Natural killer cell treated with Interleukin-12 subunit alpha and Interleukin-12 subunit beta and Interleukin-15 and Interleukin-18, amount 100 ng/mL, for 72 hours (primary cell): ENCODE data around the gene GTF2H1. TPM values are rescaled to one million over a fixed set of nuclear protein-coding genes. Genes with fewer than 3 reads are reported as not detected.

Experiments
- ATAC-seq, 2 donors: fragments of 150-1000 bp; cut with Tn5 transposase in 1 of 2; sonication (Bioruptor Pico), chemical (Tn5 transposase) in 1 of 2; 2 replicates each; pipeline ENCODE4 v1.10.0; 2021
- DNase-seq: peaks from one replicate; pipeline ENCODE4 v3.0.0; 2022; ENCODE audit warnings: low spot score
- H3K27ac Mint-ChIP-seq, 2 donors: 1 replicate in 1 of 2; 2 replicates in 1 of 2; pipeline ENCODE4 v1.8.0; 2022; ENCODE audit warnings: mixed read lengths in 2 of 2, mild to moderate bottlenecking in 1 of 2, moderate library complexity in 1 of 2
- H3K27me3 Mint-ChIP-seq, 2 donors: 1 replicate in 1 of 2; 2 replicates in 1 of 2; pipeline ENCODE4 v1.8.0; 2022; ENCODE audit warnings: mixed read lengths in 2 of 2
- H3K36me3 Mint-ChIP-seq: one replicate; pipeline ENCODE4 v1.8.0; 2022; ENCODE audit warnings: mixed read lengths
- H3K4me1 Mint-ChIP-seq, 2 donors: 1 replicate in 1 of 2; 2 replicates in 1 of 2; pipeline ENCODE4 v1.8.0; 2022; ENCODE audit warnings: low read depth in 2 of 2, mixed read lengths in 2 of 2, mild to moderate bottlenecking in 1 of 2
- H3K4me3 Mint-ChIP-seq: one replicate; pipeline ENCODE4 v1.8.0; 2022; ENCODE audit warnings: mixed read lengths
- H3K9me3 Mint-ChIP-seq: 2 replicates; pipeline ENCODE4 v1.8.0; 2022; ENCODE audit warnings: mixed read lengths
- total RNA-seq, 2 donors: library from RNA; stranded (reverse); gene quantifications; one replicate each; pipeline ENCODE4 v1.2.3, GENCODE V29; 2022

Gene GTF2H1
- total RNA-seq, 2 donors from 2014 or later: 46.8 to 50.0 TPM

GRCh38 chr11:18371279-18371678 is 48.9 kb downstream of the GTF2H1 start:
- Mint-ChIP-seq H3K4me1 (peaks cover 0 to 3% of the 10 kb centered on the region in 2 donors), H3K9me3 (no peaks in the 10 kb centered on the region), H3K27me3 (no peaks in the 10 kb centered on the region), H3K4me3 (no peak overlapping the region), H3K27ac (peak overlapping the region in 1 of 2 donors; percentile 33), H3K36me3 (peaks cover 2% of the 10 kb centered on the region)
- ATAC-seq (no peak), DNase-seq (no peak)

- DNase-seq: no peak
- Mint-ChIP-seq H3K4me3 (no peak overlapping the region), H3K36me3 (no peaks in the 10 kb centered on the region), H3K27me3 (no peaks in the 10 kb centered on the region), H3K4me1 (peaks cover 0 to 3% of the 10 kb centered on the region in 2 donors), H3K9me3 (no peaks in the 10 kb centered on the region), H3K27ac (no peak overlapping the region)
- ATAC-seq: no peak
Measured at GRCh38 chr11:18372201-18372600, 49.8 kb downstream of the GTF2H1 start.

- H3K4me3 Mint-ChIP-seq: no peak overlapping the region
- H3K4me1 Mint-ChIP-seq: no peaks in the 10 kb centered on the region
- DNase-seq (no peak), ATAC-seq (no peak)
- H3K27me3 Mint-ChIP-seq: no peaks in the 10 kb centered on the region
- no peaks in the 10 kb centered on the region for H3K36me3 Mint-ChIP-seq
- H3K9me3 Mint-ChIP-seq: no peaks in the 10 kb centered on the region
- H3K27ac Mint-ChIP-seq: no peak overlapping the region
Measured at GRCh38 chr11:18374956-18375355, 52.6 kb downstream of the GTF2H1 start.

- H3K27ac Mint-ChIP-seq: no peak overlapping the region
- ATAC-seq (no peak), DNase-seq (no peak)
- no peaks in the 10 kb centered on the region for H3K9me3 Mint-ChIP-seq
- no peak overlapping the region for H3K4me3 Mint-ChIP-seq
- no peaks in the 10 kb centered on the region for H3K4me1 Mint-ChIP-seq
- H3K27me3 Mint-ChIP-seq: no peaks in the 10 kb centered on the region
- H3K36me3 Mint-ChIP-seq: no peaks in the 10 kb centered on the region
Measured at GRCh38 chr11:18375941-18376340, 53.6 kb downstream of the GTF2H1 start.

GRCh38 chr11:18379201-18379600 is 56.8 kb downstream of the GTF2H1 start:
- Mint-ChIP-seq H3K27ac (peak overlapping the region in 1 of 2 donors; percentile 56), H3K4me3 (no peak overlapping the region), H3K4me1 (peaks cover 12 to 14% of the 10 kb centered on the region in 2 donors), H3K27me3 (no peaks in the 10 kb centered on the region), H3K9me3 (no peaks in the 10 kb centered on the region), H3K36me3 (no peaks in the 10 kb centered on the region)
- DNase-seq (no peak), ATAC-seq (no peak)

- Mint-ChIP-seq H3K36me3 (no peaks in the 10 kb centered on the region), H3K27ac (peak overlapping the region; percentile 95 to 99), H3K27me3 (no peaks in the 10 kb centered on the region), H3K9me3 (no peaks in the 10 kb centered on the region), H3K4me1 (peaks cover 12 to 19% of the 10 kb centered on the region in 2 donors), H3K4me3 (peak overlapping the region; percentile 68)
- peak; percentile 94 to 96 for ATAC-seq
- peak; percentile 83 for DNase-seq
Measured at GRCh38 chr11:18383388-18384156, 61.2 kb downstream of the GTF2H1 start.

GRCh38 chr11:18384157-18384641 is 61.8 kb downstream of the GTF2H1 start:
- no peaks in the 10 kb centered on the region for H3K36me3 Mint-ChIP-seq

GRCh38 chr11:18390088-18390487 is 67.7 kb downstream of the GTF2H1 start:
- no peak for DNase-seq
- Mint-ChIP-seq H3K27ac (no peak overlapping the region), H3K4me1 (peaks cover 6 to 12% of the 10 kb centered on the region in 2 donors), H3K9me3 (no peaks in the 10 kb centered on the region), H3K36me3 (no peaks in the 10 kb centered on the region), H3K27me3 (no peaks in the 10 kb centered on the region), H3K4me3 (no peak overlapping the region)
- ATAC-seq: no peak

More at GRCh38 chr11:18384157-18384641, 61.8 kb downstream of the GTF2H1 start:
- H3K4me1 Mint-ChIP-seq: peaks cover 12 to 19% of the 10 kb centered on the region in 2 donors
- DNase-seq (no peak), ATAC-seq (peak; percentile 53 to 58)
- H3K9me3 Mint-ChIP-seq: no peaks in the 10 kb centered on the region
- no peaks in the 10 kb centered on the region for H3K27me3 Mint-ChIP-seq
- peak overlapping the region; percentile 68 for H3K4me3 Mint-ChIP-seq
- peak overlapping the region; percentile 95 to 99 for H3K27ac Mint-ChIP-seq

- peak overlapping the region; percentile 48 for H3K4me3 Mint-ChIP-seq
- H3K27me3 Mint-ChIP-seq: no peaks in the 10 kb centered on the region
- H3K27ac Mint-ChIP-seq: peak overlapping the region; percentile 83 to 98
- H3K9me3 Mint-ChIP-seq: no peaks in the 10 kb centered on the region
- DNase-seq: no peak
- peaks cover 16 to 26% of the 10 kb centered on the region in 2 donors for H3K4me1 Mint-ChIP-seq
- H3K36me3 Mint-ChIP-seq: peaks cover 7% of the 10 kb centered on the region
- no peak for ATAC-seq
Measured at GRCh38 chr11:18392434-18393321, 70.3 kb downstream of the GTF2H1 start.

GRCh38 chr11:18393581-18394274 is 71.4 kb downstream of the GTF2H1 start:
- H3K9me3 Mint-ChIP-seq: no peaks in the 10 kb centered on the region
- peaks cover 13% of the 10 kb centered on the region for H3K36me3 Mint-ChIP-seq
- peaks cover 21 to 31% of the 10 kb centered on the region in 2 donors for H3K4me1 Mint-ChIP-seq
- peak overlapping the region; percentile 98 for H3K27ac Mint-ChIP-seq
- no peaks in the 10 kb centered on the region for H3K27me3 Mint-ChIP-seq
- peak overlapping the region; percentile 89 for H3K4me3 Mint-ChIP-seq
- ATAC-seq (no peak), DNase-seq (no peak)

GRCh38 chr11:18394275-18394927 is 72.0 kb downstream of the GTF2H1 start, which contains the start of gene LDHA:
TSS of gene LDHA (plus strand) at chr11:18394563. CDS start at chr11:18396843, 2,280 bp downstream.
- H3K27ac Mint-ChIP-seq: peak within 1 kb of the TSS; percentile 98
- peaks cover 17% of the 10 kb centered on the region for H3K36me3 Mint-ChIP-seq
- no peaks in the 10 kb centered on the region for H3K27me3 Mint-ChIP-seq
- peaks cover 25 to 35% of the 10 kb centered on the region in 2 donors for H3K4me1 Mint-ChIP-seq
- H3K4me3 Mint-ChIP-seq: peak within 1 kb of the TSS; percentile 89
- peak; percentile 88 to 91 for ATAC-seq
- H3K9me3 Mint-ChIP-seq: no peaks in the 10 kb centered on the region
- DNase-seq: peak; percentile 99

GRCh38 chr11:18394928-18395734 is 72.8 kb downstream of the GTF2H1 start:
- peak overlapping the region; percentile 98 for H3K27ac Mint-ChIP-seq
- H3K4me1 Mint-ChIP-seq: peaks cover 31 to 35% of the 10 kb centered on the region in 2 donors
- no peaks in the 10 kb centered on the region for H3K27me3 Mint-ChIP-seq
- DNase-seq (no peak), ATAC-seq (no peak)
- H3K4me3 Mint-ChIP-seq: peak overlapping the region; percentile 89
- H3K36me3 Mint-ChIP-seq: peaks cover 24% of the 10 kb centered on the region
- no peaks in the 10 kb centered on the region for H3K9me3 Mint-ChIP-seq
